NAMALWA (cell line): ENCODE results near the gene ANKS1A.
A peak's percentile ranks its signal among the peaks of the same experiment; 100 is the strongest.
"Not testable (repeated sequence)": the region's sequence is repeated elsewhere in the genome, so short reads cannot be mapped to it uniquely, and the experiment has no call there.

Experiments
- DNase-seq: peaks from one replicate; pipeline ENCODE4 v3.0.0-alpha.2; 2015; ENCODE audit warnings: low spot score

The ANKS1A gene

GRCh38 chr6:35107761-35108160 is 218.7 kb downstream of the ANKS1A start:
- DNase-seq, result not testable (repeated sequence)

- DNase-seq, result no peak
Observed at GRCh38 chr6:35108309-35108885, 219.3 kb downstream of the ANKS1A start.

GRCh38 chr6:35120746-35121145 is 231.7 kb downstream of the ANKS1A start:
- no peak for DNase-seq

DNA sequence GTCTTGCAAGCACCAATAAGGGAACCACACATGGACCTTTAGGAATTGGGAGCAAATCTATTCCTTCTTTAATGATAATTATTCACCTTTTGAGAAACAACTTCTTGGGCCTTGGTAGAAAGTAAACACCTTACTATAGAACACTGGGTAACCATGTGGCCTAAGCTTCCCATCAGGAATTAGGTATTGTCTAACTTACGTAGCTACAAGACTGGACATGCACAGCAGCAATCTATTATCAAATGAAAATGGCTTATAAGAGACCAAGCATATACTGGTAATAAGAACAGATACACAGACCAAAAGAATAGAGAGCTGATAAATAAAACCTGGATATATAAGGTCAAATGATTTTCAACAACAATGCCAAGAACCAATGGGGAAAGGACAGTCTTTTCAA is 235.3 kb downstream of the ANKS1A start:
- DNase-seq, result no peak

DNA sequence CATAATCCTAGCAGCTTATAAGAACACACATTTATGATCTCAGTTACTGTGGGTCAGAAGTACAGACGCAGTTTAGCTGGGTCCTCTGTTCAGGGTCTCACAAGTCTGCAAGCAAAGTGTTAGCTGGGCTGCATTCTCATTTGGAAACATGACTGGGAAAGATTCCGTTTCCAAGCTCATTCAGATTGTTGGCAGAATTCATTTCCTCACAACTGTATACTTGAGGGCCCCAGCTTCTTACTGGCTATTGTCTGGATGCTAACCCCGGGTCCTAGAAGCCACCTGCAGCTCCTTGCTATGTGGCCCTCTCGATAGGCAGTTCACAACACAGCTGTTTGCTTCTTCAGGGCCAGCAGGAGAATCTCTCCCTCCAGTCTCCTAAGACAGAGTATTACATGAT is 239.0 kb downstream of the ANKS1A start:
- no peak for DNase-seq

GRCh38 chr6:35128496-35128895 is 239.4 kb downstream of the ANKS1A start:
- DNase-seq, result no peak

GRCh38 chr6:35136185-35136584 is 247.1 kb downstream of the ANKS1A start:
- DNase-seq, result peak; percentile 14

DNA sequence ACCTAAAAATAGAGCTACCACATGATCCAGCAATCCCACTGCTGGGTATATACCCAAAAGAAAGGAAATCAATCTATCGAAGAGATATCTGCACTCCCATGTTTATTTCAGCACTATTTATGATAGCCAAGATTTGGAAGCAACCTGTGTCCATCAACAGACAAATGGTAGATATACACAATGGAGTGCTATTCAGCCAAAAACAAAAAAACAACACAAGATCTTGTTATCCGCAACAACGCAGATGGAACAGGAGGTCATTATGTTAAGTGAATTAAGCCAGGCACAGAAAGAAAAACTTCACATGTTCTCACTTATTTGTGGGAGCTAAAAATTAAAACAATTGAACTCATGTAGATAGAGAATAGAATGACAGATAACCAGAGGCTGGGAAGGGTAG is 249.1 kb downstream of the ANKS1A start:
- DNase-seq, result not testable (repeated sequence)

- no peak for DNase-seq
Observed at GRCh38 chr6:35139470-35139869, 250.4 kb downstream of the ANKS1A start.

DNA sequence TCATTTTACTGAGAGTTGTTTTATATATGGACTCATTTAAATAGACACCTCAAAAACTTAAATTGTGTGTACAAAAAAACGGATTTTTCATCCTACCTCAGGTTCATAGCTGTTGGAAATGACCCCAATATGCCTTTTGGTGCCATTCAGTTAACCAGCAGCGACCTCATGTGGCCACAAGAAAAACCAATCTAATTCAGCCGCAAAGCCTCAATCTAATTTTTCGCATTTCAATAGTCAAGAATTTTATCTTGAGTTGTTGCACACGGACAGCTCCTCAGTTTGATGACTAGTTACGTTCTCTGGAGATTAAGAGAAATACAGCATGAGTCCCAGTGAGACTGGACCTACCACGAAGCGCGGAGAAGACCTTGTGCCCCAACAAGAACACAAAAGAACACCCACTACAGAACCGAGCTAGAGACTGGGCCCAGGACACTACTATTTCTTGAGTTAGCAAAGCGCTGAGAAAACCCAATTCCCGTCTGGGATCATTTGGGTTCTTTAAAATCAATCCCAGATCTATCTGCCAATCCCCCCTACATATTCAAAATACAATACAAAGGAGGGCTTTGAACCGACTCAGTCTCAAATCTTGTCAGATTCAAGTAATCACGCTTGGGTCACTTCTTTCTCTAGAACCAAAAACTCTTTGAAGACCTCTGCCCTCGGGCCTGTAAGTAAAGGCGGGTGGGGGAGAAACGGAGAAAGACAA is 251.0 kb downstream of the ANKS1A start:
- peak; percentile 74 for DNase-seq

- no peak for DNase-seq
Observed at GRCh38 chr6:35140639-35141006, 251.6 kb downstream of the ANKS1A start.
